HepG2 (cell line): Measurements from ENCODE around the gene CTIF. TPM values are rescaled to one million over a fixed set of nuclear protein-coding genes. Genes with fewer than 3 reads are reported as not detected.
A peak's percentile ranks its signal among the peaks of the same experiment; 100 is the strongest.

Experiments
- ATF7 ChIP-seq, 2 experiments: fragments of 450-650 bp in 1 of 2; sonication (generic) in 1 of 2; formaldehyde crosslinking in 1 of 2; IDR thresholded peaks; 2 replicates each; pipeline versions ENCODE4 v1.4.0 to v1.6.1; 2016 to 2020; ENCODE audit warnings: antibody characterized with exemption in 1 of 2, mild to moderate bottlenecking in 1 of 2, missing genetic modification reagents in 1 of 2
- ETV6 ChIP-seq: sonication (generic); formaldehyde crosslinking; conservative IDR thresholded peaks from 2 replicates; pipeline ENCODE4 v1.4.0; 2020; ENCODE audit warnings: missing genetic modification reagents
- GMEB2 ChIP-seq: IDR thresholded peaks from 2 replicates; pipeline ENCODE4 v1.6.1; 2016; ENCODE audit warnings: missing biosample characterization, missing genetic modification reagents, low read depth
- HIVEP1 ChIP-seq: sonication (generic); formaldehyde crosslinking; IDR thresholded peaks from 2 replicates; pipeline ENCODE4 v1.4.0; 2020; ENCODE audit warnings: mild to moderate bottlenecking, missing genetic modification reagents
- HNF1B ChIP-seq: sonication (generic); formaldehyde crosslinking; IDR thresholded peaks from 2 replicates; pipeline ENCODE4 v1.5.1; 2020; ENCODE audit warnings: mild to moderate bottlenecking, moderate library complexity, missing genetic modification reagents
- MXI1 ChIP-seq: IDR thresholded peaks from 3 replicates; pipeline ENCODE4 v1.6.1; 2012; ENCODE audit warnings: low read depth, low read length, inconsistent platforms, borderline replicate concordance
- NFE2 ChIP-seq: sonication (generic); formaldehyde crosslinking; IDR thresholded peaks from 2 replicates; pipeline ENCODE4 v1.4.0; 2020; ENCODE audit warnings: missing genetic modification reagents
- NR2F1 ChIP-seq, 2 experiments: fragments of 450-650 bp in 1 of 2; formaldehyde crosslinking in 1 of 2; IDR thresholded peaks; 2 replicates each; pipeline versions ENCODE4 v1.5.0 to v1.6.1; 2016 to 2020; ENCODE audit warnings: mild to moderate bottlenecking in 1 of 2, missing compliant biosample characterization in 1 of 2, missing genetic modification reagents in 1 of 2, moderate library complexity in 1 of 2
- NR2F2 ChIP-seq: IDR thresholded peaks from 2 replicates; pipeline ENCODE4 v1.6.1; 2012; ENCODE audit warnings: low read depth, inconsistent platforms, borderline replicate concordance
- PRPF4 ChIP-seq: fragments of 200-400 bp; formaldehyde crosslinking; IDR thresholded peaks from 2 replicates; pipeline ENCODE4 v1.6.1; 2016; ENCODE audit warnings: low read length, low read depth; ENCODE audit not compliant: poor library complexity, severe bottlenecking
- RBM22 ChIP-seq: fragments of 200-400 bp; formaldehyde crosslinking; optimal IDR thresholded peaks from 2 replicates; pipeline ENCODE3; 2017; ENCODE audit warnings: mild to moderate bottlenecking, low read length, moderate library complexity
- SMARCC2 ChIP-seq: fragments of 450-650 bp; IDR thresholded peaks from 2 replicates; pipeline ENCODE4 v1.6.1; 2017; ENCODE audit warnings: antibody characterized with exemption, mild to moderate bottlenecking
- ZBTB2 ChIP-seq: sonication (generic); formaldehyde crosslinking; IDR thresholded peaks from 2 replicates; pipeline ENCODE4 v1.8.0; 2022; ENCODE audit warnings: low read depth, missing genetic modification reagents
- ZBTB44 ChIP-seq: sonication (generic); formaldehyde crosslinking; IDR thresholded peaks from 2 replicates; pipeline ENCODE4 v1.4.0; 2020; ENCODE audit warnings: missing genetic modification reagents
- ZFY ChIP-seq: sonication (generic); formaldehyde crosslinking; IDR thresholded peaks from 2 replicates; pipeline ENCODE4 v1.4.0; 2020; ENCODE audit warnings: missing genetic modification reagents
- ZNF333 ChIP-seq: sonication (generic); formaldehyde crosslinking; IDR thresholded peaks from 2 replicates; pipeline ENCODE4 v1.4.0; 2020; ENCODE audit warnings: mild to moderate bottlenecking, missing genetic modification reagents, borderline replicate concordance
- ZNF580 ChIP-seq: IDR thresholded peaks from 2 replicates; pipeline ENCODE4 v1.6.1; 2016; ENCODE audit warnings: low read depth, borderline replicate concordance
- ZNF598 ChIP-seq: sonication (generic); formaldehyde crosslinking; IDR thresholded peaks from 2 replicates; pipeline ENCODE4 v1.5.1; 2020; ENCODE audit warnings: mild to moderate bottlenecking, missing genetic modification reagents, borderline replicate concordance
- ZNF709 ChIP-seq: sonication (generic); formaldehyde crosslinking; IDR thresholded peaks from 2 replicates; pipeline ENCODE4 v1.5.0; 2020; ENCODE audit warnings: mild to moderate bottlenecking, missing genetic modification reagents
- polyA plus RNA-seq, 8 experiments: library from polyadenylated mRNA; depleted of rRNA in 3 of 8; stranded (reverse) in 7 of 8; unstranded in 1 of 8; fragments of >200 nt; fragmentation: Illumina TruSeq in 4 of 8; extraction: Trizol in 4 of 8; gene quantifications; 2 replicates each; pipeline versions ENCODE4 v1.2.1 to v1.2.3, GENCODE V29; 2011 to 2016; ENCODE audit warnings: low read depth in 4 of 8, missing spikeins in 1 of 8, mixed read lengths in 1 of 8; ENCODE audit not compliant: insufficient read depth in 1 of 8
- total RNA-seq, 5 experiments: library from RNA; depleted of rRNA; stranded (reverse); fragments of >200 nt; fragmentation: Illumina TruSeq; extraction: Trizol; gene quantifications; 2 replicates each; pipeline ENCODE4 v1.2.3, GENCODE V29; 2016; ENCODE audit warnings: low read depth in 1 of 5
- TF ChIP-seq, protein P1 (sequence below): sonication (generic); formaldehyde crosslinking; IDR thresholded peaks from 2 replicates; pipeline ENCODE4 v1.9.0; 2022; ENCODE audit warnings: low read depth, missing genetic modification reagents

CTIF gene
- total and polyA plus RNA-seq, 2 of the 13 experiments (the other 11 are each of a cell fraction or from before 2014, with no cell fraction given) = 18.2 to 28.0 TPM

GRCh38 chr18:48538531-48539405 is at the start of gene CTIF (continued):
- no peak for TF ChIP-seq GMEB2 (CRISPR knock-in tag)
- no peak for TF ChIP-seq HNF1B
- no peak; the same call in 1 of the 2 replicates for TF ChIP-seq ZNF598 (CRISPR knock-in tag)
- TF ChIP-seq ZNF580 (CRISPR knock-in tag) = no peak
- TF ChIP-seq RBM22 = no peak
- TF ChIP-seq NR2F2 = no peak
- TF ChIP-seq, protein P1, sequence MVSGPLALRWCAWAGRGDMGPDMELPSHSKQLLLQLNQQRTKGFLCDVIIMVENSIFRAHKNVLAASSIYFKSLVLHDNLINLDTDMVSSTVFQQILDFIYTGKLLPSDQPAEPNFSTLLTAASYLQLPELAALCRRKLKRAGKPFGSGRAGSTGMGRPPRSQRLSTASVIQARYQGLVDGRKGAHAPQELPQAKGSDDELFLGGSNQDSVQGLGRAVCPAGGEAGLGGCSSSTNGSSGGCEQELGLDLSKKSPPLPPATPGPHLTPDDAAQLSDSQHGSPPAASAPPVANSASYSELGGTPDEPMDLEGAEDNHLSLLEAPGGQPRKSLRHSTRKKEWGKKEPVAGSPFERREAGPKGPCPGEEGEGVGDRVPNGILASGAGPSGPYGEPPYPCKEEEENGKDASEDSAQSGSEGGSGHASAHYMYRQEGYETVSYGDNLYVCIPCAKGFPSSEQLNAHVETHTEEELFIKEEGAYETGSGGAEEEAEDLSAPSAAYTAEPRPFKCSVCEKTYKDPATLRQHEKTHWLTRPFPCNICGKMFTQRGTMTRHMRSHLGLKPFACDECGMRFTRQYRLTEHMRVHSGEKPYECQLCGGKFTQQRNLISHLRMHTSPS (CRISPR knock-in tag) = no peak
- 0 out of 2 replicates have a peak, but pooled peaks have one; percentile 41 for TF ChIP-seq ETV6 (CRISPR knock-in tag)
- TF ChIP-seq HIVEP1 (CRISPR knock-in tag) = no peak
- no peak for TF ChIP-seq NFE2
- TF ChIP-seq ZNF333 (CRISPR knock-in tag) = no peak
- TF ChIP-seq PRPF4 = no peak
- no peak for TF ChIP-seq ZBTB2 (CRISPR knock-in tag)
- TF ChIP-seq ZBTB44 (CRISPR knock-in tag) = no peak
- peak; percentile 75; the same call in 2 of the 3 replicates for TF ChIP-seq MXI1
- no peak for TF ChIP-seq SMARCC2
- TF ChIP-seq NR2F1 (CRISPR knock-in tag; IDR thresholded peaks at IDR 0.05) = no peak
- peak; percentile 80 for TF ChIP-seq ZFY (CRISPR knock-in tag)
- no peak for TF ChIP-seq ATF7 (IDR thresholded peaks at IDR 0.05)
- TF ChIP-seq ATF7 (CRISPR knock-in tag; IDR thresholded peaks at IDR 0.05) = no peak
- TF ChIP-seq ZNF709 (CRISPR knock-in tag) = no peak
